OCI-LY1 (cell line): ENCODE data around the gene ZNF785.

Experiments used
- H2AFZ ChIP-seq: fragments of 200-600 bp; sonication (generic), shearing (Covaris generic); 2 replicates; pipeline ENCODE4 v1.6.0; 2014; ENCODE audit warnings: antibody characterized with exemption, mild to moderate bottlenecking, low read length
- H3F3A ChIP-seq: fragments of 200-600 bp; sonication (generic), shearing (Covaris generic); 2 replicates; pipeline ENCODE4 v1.6.0; 2014; ENCODE audit warnings: mild to moderate bottlenecking, antibody characterized with exemption, low read length, moderate library complexity; ENCODE audit not compliant: insufficient read depth
- H3K27ac ChIP-seq: fragments of 200-600 bp; sonication (generic); 2 replicates; pipeline ENCODE4 v1.5.1; 2014; ENCODE audit warnings: low read length, mixed run types, mild to moderate bottlenecking, low read depth; ENCODE audit not compliant: poor library complexity, severe bottlenecking
- H3K27me3 ChIP-seq: fragments of 200-600 bp; sonication (generic); 2 replicates; pipeline ENCODE4 v1.6.0; 2014; ENCODE audit warnings: antibody characterized with exemption, mild to moderate bottlenecking, low read length, moderate library complexity; ENCODE audit not compliant: insufficient read depth
- H3K36me3 ChIP-seq: fragments of 200-600 bp; sonication (generic); 2 replicates; pipeline ENCODE4 v1.6.1; 2014; ENCODE audit warnings: mild to moderate bottlenecking, antibody characterized with exemption, low read length, moderate library complexity, mixed read lengths; ENCODE audit not compliant: insufficient read depth
- H3K4me1 ChIP-seq: fragments of 200-600 bp; sonication (generic); 2 replicates; pipeline ENCODE4 v1.5.1; 2014; ENCODE audit warnings: mild to moderate bottlenecking, low read length, moderate library complexity; ENCODE audit not compliant: insufficient read depth, severe bottlenecking
- H3K4me2 ChIP-seq: fragments of 200-600 bp; sonication (generic), shearing (Covaris generic); 2 replicates; pipeline ENCODE4 v1.6.1; 2014; ENCODE audit warnings: low read length
- H3K4me3 ChIP-seq: fragments of 200-600 bp; sonication (generic); 2 replicates; pipeline ENCODE4 v1.5.1; 2014; ENCODE audit warnings: low read length, low read depth, mild to moderate bottlenecking, mixed read lengths; ENCODE audit not compliant: poor library complexity, severe bottlenecking
- H3K79me2 ChIP-seq: fragments of 200-600 bp; shearing (Covaris generic); 2 replicates; pipeline ENCODE4 v1.6.1; 2016; ENCODE audit warnings: mixed run types, low read length, mixed read lengths; ENCODE audit not compliant: insufficient read depth
- H3K9ac ChIP-seq: fragments of 200-600 bp; sonication (generic), shearing (Covaris generic); 2 replicates; pipeline ENCODE4 v1.6.1; 2014; ENCODE audit warnings: mild to moderate bottlenecking, low read length, mixed read lengths
- H3K9me2 ChIP-seq: fragments of 200-600 bp; sonication (generic), shearing (Covaris generic); 2 replicates; pipeline ENCODE4 v1.6.1; 2014; ENCODE audit warnings: low read depth, mild to moderate bottlenecking, low read length, mixed read lengths
- H3K9me3 ChIP-seq: fragments of 200-600 bp; shearing (Covaris generic); 2 replicates; pipeline ENCODE4 v1.6.1; 2014; ENCODE audit warnings: low read length, mixed read lengths
- H4K20me1 ChIP-seq: fragments of 200-600 bp; sonication (generic), shearing (Covaris generic); 2 replicates; pipeline ENCODE4 v1.6.0; 2016; ENCODE audit warnings: mild to moderate bottlenecking, low read length; ENCODE audit not compliant: insufficient read depth
- CTCF ChIP-seq: fragments of 200-600 bp; sonication (generic), shearing (Covaris generic); IDR thresholded peaks from 2 replicates; pipeline ENCODE4 v1.5.1; 2017; ENCODE audit warnings: mild to moderate bottlenecking, antibody characterized with exemption, low read length, moderate library complexity, mixed read lengths
- EZH2 ChIP-seq: fragments of 200-600 bp; sonication (generic), shearing (Covaris generic); IDR thresholded peaks from 2 replicates; pipeline ENCODE4 v1.8.0; 2017; ENCODE audit warnings: borderline replicate concordance, mixed run types, mild to moderate bottlenecking, antibody characterized with exemption, low read length, moderate library complexity, mixed read lengths

Gene ZNF785

GRCh38 chr16:30534368-30535105 lies 51.0 kb downstream of the ZNF785 start, which contains the start of gene ZNF747:
TSS of gene ZNF747 (minus strand) at chr16:30534858. CDS start at chr16:30534679, 179 bp downstream.
- H3K9me2 ChIP-seq: no peaks in the 10 kb centered on the region
- H3K79me2 ChIP-seq: no peaks in the 10 kb centered on the region
- no peaks in the 10 kb centered on the region for H4K20me1 ChIP-seq
- no peaks in the 10 kb centered on the region for H3K9me3 ChIP-seq
- H3K9ac ChIP-seq: peak within 1 kb of the TSS; percentile 94
- peaks cover 13% of the 10 kb centered on the region for H3K36me3 ChIP-seq
- peak within 1 kb of the TSS; percentile 88 for H3K4me2 ChIP-seq
- no peak within 1 kb of the TSS for H2AFZ ChIP-seq
- H3K4me1 ChIP-seq: peaks cover 32% of the 10 kb centered on the region
- 0 out of 2 replicates have a peak, but pooled peaks cover 4% of the 10 kb centered on the region for H3F3A ChIP-seq
- H3K27ac ChIP-seq: peak within 1 kb of the TSS; percentile 83
- TF ChIP-seq EZH2 (no peak), CTCF (no peak)
- H3K27me3 ChIP-seq: no peaks in the 10 kb centered on the region
- H3K4me3 ChIP-seq: peak within 1 kb of the TSS; percentile 73

- no peaks in the 10 kb centered on the region for H4K20me1 ChIP-seq
- 0 out of 2 replicates have a peak, but pooled peaks cover 4% of the 10 kb centered on the region for H3F3A ChIP-seq
- H3K4me2 ChIP-seq: peak overlapping the region; percentile 88
- no peaks in the 10 kb centered on the region for H3K9me2 ChIP-seq
- H3K27me3 ChIP-seq: no peaks in the 10 kb centered on the region
- H3K36me3 ChIP-seq: peaks cover 13% of the 10 kb centered on the region
- H3K9ac ChIP-seq: peak overlapping the region; percentile 94
- no peaks in the 10 kb centered on the region for H3K79me2 ChIP-seq
- H3K27ac ChIP-seq: peak overlapping the region; percentile 83
- H3K4me1 ChIP-seq: peaks cover 37% of the 10 kb centered on the region
- TF ChIP-seq CTCF: no peak; the same call in 1 of the 2 replicates
- TF ChIP-seq EZH2: no peak
- no peak overlapping the region for H2AFZ ChIP-seq
- H3K4me3 ChIP-seq: peak overlapping the region; percentile 73
- H3K9me3 ChIP-seq: no peaks in the 10 kb centered on the region
Observed at GRCh38 chr16:30533748-30534367, 51.6 kb downstream of the ZNF785 start.

- H2AFZ ChIP-seq: no peak overlapping the region
- no peak overlapping the region for H3K27ac ChIP-seq
- H3K9me3 ChIP-seq: no peaks in the 10 kb centered on the region
- 0 out of 2 replicates have a peak, but pooled peaks cover 4% of the 10 kb centered on the region for H3F3A ChIP-seq
- no peaks in the 10 kb centered on the region for H3K79me2 ChIP-seq
- no peaks in the 10 kb centered on the region for H3K9me2 ChIP-seq
- no peaks in the 10 kb centered on the region for H3K27me3 ChIP-seq
- H3K9ac ChIP-seq: no peak overlapping the region; the same call in 1 of the 2 replicates
- no peak for TF ChIP-seq EZH2
- TF ChIP-seq CTCF: no peak
- peak overlapping the region; percentile 73 for H3K4me3 ChIP-seq
- peaks cover 13% of the 10 kb centered on the region for H3K36me3 ChIP-seq
- H3K4me1 ChIP-seq: peaks cover 45% of the 10 kb centered on the region
- H4K20me1 ChIP-seq: no peaks in the 10 kb centered on the region
- peak overlapping the region; percentile 88; the same call in 1 of the 2 replicates for H3K4me2 ChIP-seq
Observed at GRCh38 chr16:30533146-30533522, 52.4 kb downstream of the ZNF785 start.
